Activated CD4-positive, alpha-beta T cell treated with anti-CD3 and anti-CD28 coated beads, Interleukin-2, amount 50 U/mL, for 1 hour (primary cell): ENCODE results near the gene SLC2A4.
"Not testable (repeated sequence)": the region's sequence is repeated elsewhere in the genome, so short reads cannot be mapped to it uniquely, and the experiment has no call there.

Experiments used
- DNase-seq: peaks from one replicate; pipeline ENCODE4 v3.0.0-alpha.2; 2020

The SLC2A4 gene

DNA sequence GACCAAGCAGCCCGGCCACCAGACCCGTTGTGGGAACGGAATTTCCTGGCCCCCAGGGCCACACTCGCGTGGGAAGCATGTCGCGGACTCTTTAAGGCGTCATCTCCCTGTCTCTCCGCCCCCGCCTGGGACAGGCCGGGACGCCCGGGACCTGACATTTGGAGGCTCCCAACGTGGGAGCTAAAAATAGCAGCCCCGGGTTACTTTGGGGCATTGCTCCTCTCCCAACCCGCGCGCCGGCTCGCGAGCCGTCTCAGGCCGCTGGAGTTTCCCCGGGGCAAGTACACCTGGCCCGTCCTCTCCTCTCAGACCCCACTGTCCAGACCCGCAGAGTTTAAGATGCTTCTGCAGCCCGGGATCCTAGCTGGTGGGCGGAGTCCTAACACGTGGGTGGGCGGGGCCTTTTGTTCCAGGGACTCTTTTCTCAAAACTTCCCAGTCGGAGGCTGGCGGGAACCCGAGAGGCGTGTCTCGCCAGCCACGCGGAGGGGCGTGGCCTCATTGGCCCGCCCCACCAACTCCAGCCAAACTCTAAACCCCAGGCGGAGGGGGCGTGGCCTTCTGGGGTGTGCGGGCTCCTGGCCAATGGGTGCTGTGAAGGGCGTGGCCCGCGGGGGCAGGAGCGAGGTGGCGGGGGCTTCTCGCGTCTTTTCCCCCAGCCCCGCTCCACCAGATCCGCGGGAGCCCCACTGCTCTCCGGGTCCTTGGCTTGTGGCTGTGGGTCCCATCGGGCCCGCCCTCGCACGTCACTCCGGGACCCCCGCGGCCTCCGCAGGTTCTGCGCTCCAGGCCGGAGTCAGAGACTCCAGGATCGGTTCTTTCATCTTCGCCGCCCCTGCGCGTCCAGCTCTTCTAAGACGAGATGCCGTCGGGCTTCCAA is at the start of gene SLC2A4:
TSS of gene SLC2A4 (plus strand) at position 645 of the 879 bp plus-strand sequence. CDS start at position 862, 217 bp downstream.
- peak; percentile 80 for DNase-seq

DNA sequence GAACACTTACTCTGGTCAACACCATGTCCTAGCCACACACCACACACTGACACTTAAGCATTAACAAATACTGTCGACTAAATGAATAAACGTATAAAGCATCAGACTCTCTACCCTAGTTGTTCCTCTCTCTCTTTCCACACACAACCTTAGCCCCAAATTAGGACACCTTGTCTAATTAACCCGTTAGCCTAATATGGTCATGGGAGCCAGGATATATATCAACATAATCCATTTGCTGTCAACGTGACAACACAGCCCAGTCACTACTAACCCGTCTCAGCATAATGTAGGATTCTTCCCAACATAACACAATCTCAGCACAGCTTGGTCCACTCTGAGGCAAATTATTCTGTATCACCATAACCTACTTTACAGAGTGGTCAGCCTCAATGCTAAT is 49.4 kb upstream of the SLC2A4 start:
- DNase-seq = no peak

DNA sequence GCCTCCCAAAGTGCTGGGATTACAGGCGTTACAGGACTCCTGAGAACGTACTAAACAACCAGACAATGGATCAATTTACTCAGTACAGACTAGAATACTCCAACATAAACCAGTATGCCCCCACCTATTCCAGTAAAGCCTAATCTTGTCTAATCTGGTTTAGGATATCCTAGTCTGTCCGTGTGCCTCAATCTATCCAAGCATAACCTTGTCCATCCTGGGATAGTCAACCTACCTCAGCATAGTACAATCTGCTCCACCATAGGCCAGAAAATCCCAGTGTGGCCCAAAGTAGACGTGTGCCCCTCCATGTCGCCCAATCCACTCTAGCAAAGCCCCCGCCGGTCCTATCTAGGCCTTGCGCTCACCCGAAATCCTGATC is 47.8 kb upstream of the SLC2A4 start:
- no peak for DNase-seq

DNA sequence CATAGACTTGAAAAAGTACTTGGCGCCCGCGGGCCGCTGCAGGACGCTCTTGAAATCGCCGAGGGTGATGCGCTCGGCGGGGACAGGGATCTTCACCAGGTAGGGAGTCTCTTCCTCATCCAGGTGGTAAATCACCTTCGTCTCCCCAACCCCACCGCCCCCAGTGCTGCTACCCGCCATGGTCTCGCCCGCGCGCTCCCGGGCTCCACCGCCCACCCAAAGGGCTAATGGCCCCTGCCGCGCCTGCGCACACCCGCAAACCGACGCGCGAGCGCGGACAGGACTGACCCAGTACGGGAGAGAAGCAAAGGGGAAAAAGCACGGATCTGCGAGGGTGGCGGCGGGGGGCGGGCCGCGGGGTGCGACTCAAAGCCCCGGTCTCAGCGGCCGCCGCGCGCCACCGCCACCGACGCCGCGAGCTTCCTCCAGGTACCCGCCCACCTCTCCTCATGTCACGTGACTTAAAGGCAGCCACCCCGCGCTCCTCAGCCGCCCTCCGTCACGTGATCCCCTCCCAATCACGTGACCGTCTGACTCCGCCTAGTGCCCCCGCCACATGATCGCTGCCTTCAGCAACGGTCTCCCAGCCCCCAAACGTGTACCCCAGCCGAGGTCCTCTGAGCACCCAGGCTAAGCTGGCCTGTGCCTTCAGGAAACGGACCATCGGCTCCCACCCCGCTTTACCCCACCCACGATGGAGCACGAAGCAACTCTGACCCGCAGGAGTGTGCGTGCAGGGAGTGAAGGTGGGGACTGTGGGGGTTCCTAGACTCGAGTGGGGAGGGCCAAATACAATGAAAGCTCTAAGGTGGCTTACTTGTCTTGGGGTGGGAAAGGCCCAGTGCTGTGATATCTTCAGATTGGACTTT is 47.2 kb upstream of the SLC2A4 start, which contains the start of gene DVL2:
TSS of gene DVL2 (minus strand) at position 435 of the 869 bp plus-strand sequence. CDS start at position 180, 255 bp downstream.
- DNase-seq = peak; percentile 92

DNA sequence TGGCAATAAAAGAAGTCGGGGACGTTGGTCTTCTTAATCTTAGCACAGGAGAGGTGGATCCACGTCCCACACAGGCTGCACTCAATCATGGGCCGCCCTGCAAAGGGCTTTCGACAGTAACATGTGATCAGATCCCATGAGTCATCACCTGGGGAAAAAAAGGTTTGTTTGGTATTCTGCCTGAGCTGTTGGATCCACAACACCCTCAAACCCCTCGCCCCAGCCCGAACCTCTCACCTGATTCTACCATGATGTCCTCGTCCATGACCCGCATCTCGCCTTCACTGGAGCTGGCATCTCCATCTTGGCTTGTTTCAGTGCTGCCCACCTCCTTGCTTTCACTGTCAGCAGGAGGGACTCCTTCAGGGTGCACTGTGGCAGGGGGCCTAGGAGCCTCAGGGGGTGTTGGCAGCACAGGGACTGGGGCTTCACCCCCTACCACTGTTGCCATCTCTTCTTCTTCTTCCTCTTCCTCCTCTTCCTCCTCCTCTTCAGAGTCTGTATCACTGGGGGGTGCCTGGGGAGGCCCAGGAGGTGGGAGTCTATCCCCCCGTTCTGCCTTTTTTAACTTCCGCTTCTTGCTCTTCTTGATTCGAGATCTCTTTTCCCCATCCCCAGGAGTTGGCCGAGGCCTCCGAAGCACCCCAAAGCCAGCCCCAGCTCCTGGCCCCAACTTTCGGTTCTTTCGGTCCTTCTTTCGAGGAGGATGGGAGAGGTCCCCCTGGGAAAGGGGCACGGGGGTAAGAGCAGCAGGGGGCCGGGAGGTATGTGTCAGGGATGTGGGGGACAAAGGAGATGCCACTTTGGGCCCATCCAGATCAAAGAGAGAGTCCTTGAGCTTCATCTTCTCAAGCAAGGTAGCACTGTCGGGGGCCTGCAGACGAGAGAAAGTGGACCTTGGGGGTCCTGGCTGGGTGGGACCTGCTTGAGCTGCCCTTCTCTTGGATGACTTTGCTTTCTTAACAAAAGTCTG is 45.5 kb upstream of the SLC2A4 start:
- DNase-seq = no peak

DNA sequence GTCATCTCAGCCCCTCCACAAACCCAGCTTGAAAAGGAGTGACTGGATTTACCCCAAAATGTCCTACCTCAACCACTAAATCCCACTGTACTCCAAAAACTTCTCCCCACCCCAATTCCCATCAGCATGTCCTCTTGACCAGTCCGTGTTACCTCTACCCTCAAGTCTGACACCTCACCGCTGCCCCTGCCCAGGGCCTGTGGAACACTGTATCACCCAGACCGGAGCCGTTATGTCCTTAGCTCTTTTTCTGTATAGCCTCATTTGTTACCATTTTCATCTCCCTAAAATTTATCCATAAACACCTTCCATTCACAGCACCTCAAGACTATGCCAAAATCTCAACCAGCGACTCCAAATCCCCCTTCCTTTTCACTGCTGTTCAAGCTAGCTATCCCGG is 44.7 kb upstream of the SLC2A4 start:
- no peak for DNase-seq

DNA sequence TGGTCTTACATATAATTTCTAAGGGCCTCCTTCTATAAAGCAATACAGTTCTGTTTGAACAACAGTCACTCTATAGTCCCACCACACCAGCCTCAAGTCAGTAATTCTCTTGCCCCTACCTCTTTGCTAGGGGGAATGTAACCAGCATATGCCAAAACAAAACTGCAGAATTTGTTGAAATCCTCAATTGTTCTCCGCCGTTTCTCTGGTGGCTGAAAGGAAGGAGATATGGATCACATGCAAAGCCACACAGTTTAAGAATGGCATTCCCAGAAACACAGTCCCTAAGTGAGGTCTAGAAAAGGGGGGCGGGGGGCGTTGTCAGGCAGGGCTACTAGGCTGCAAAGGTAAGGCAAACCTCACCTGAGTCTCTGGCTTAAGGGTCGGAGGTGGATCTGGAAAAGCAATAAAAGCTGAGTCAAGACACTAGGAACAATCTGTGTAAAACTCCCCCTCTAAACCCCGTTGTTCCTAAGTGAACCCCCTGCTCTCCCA is 44.2 kb upstream of the SLC2A4 start:
- DNase-seq = no peak

DNA sequence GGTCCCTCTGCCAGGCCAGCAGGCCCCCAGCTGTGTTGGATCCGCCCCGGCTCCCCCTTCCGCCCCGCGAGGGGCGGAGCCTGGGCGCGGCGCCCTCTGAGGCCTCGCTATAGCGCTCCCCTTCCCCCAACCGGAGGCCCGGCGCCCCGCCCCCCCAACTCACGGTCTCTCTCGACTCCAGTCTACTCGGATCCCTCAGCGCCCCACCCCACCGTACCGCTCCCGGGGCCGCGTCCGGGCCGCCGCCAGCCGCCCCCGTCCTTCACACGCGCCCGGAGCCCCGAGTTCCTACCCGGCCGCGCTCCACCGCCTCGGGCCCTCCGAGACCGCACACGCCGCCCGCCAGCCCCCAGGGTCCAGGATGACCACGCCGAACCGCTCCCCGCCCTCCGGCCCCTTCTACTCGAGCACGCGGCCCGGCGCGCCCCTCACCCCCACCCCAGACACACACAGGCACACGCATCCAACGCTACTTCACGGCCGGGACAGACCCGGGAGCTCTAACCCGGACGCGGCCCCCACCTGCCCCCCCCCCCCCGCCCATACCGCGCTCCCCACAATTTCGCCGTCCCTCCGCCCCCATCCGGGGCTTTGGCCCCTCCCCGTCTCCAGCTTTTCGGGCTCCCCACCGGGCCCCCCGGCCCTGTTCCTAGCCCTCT is 43.6 kb upstream of the SLC2A4 start:
- DNase-seq = peak; percentile 79

DNA sequence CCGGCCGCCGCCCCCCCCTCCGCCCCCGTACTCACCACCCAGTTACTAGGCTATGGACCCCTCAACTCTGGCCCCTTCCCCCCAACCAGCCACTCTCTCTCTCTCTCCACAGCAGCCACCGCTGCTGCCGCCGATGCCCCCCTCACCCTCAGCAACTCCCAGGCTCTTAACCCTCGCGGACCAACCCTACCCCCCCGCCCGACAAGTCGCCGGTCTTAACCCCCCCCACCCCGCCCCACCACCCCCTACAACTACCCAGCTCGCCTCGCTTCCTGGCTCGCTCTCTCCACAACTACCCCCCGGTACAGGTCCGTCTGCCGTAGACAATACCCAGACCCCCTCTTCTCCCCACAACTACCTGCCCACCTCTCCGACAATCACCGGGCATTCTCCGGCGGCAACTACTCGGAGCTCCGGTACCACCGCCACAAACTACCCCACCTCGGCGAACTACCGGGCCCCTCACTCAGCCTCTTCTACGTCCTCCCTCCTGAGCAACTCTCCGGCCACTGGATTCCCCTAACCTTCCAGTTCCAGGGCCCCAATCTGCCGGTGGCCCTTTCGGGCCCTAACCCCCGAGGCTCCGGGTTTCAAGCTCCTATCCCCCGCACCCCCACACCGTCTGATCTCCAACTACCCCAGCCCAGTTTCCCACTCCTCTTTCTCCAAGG is 43.0 kb upstream of the SLC2A4 start:
- no peak for DNase-seq

DNA sequence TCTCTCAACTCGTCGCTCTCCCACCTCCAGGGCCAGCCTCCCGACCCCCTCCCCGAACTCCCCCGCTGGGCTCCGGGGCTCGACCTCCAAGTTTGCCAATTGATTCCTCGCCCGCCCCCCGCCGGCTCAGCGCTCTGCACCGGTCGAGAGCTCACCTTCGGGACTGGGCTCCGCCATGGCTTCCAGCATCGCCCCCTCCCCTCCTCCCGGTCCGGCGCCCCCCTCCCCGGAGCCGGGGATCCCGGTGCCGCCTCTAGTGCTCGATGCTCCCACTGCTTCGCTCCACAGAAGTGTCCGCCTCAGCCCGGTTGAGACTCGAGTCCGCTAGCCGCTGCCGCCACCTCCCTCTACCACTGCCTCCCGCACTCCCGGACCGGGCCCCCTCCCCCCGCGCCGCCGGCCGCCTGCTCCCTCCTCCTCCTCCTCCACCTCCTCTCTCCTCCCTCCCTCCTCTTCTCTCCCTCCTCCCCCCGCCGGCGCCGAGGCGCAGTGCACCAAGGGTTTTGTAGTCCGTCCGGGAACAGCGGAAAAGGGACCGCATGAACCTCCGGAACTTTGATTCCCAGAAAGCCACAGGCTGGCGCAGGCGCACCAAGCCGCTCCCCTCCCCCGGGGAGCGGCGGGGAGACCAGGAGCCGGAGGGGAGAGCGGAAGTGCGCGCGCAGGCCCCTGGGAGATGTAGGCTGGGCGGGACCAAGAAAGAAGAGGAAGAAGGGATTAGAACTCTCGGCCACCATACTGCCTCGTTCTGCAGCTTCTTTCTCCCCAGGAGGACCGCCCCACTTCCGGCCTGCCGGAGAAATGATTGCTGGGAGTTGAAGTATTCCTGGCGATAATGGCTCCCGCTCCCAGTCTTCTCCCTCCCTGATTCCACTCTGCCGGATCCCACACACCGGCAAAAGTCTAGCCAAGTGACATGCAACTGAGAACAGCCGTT is 42.2 kb upstream of the SLC2A4 start, which contains the start of gene PHF23:
TSS of gene PHF23 (minus strand) at position 367 of the 937 bp plus-strand sequence. CDS start at position 189, 178 bp downstream.
- peak; percentile 96 for DNase-seq

DNA sequence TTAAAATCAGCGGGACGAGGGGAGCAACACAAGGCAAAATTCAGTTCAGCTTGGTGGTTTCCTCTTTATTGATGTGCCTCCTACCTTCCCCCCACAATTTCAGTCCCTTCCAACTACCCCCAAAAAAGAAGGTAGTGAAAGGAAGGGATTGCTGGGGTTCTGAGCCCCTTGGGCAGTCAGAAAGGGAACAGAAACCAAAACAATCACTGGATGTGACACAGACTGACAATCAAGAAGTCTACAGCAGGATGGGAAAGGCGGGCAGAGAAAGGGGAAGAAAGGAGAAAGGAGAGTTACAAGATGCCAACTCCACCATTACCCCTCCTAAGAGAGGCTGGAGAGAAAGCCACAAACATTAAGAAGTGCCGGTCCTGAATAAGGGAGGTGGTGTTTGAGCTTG is 41.1 kb upstream of the SLC2A4 start:
- DNase-seq = no peak

DNA sequence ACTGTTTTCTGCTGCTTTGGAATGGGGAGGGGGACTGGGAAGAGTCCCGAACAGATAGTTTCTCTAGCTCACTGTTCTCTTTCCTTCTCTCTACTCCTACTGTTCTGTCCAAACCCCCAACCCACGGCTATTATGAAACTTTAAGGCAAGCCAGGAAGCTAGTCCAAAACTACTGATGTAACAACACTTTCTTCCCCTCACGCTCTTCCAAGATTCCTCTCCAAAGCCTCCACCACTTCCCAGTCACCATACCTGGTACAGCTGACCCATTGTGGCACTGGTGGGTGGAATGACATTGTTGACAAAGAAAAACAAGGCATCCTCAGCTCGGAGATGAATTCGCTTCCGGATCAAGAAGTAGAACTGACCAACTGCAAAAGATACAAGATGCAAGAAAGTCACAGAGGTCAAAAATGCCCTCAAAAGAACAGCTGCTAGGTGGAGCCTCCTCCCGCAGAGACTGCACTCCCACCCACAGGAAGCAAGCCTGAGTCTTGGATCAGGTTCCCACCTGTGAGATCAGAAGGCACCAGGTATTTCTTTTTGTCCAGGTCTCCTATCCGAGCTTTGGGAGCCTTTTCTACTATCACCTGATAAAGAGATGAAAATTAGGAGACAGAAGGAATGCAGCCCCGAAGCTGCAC is 40.3 kb upstream of the SLC2A4 start:
- no peak for DNase-seq

DNA sequence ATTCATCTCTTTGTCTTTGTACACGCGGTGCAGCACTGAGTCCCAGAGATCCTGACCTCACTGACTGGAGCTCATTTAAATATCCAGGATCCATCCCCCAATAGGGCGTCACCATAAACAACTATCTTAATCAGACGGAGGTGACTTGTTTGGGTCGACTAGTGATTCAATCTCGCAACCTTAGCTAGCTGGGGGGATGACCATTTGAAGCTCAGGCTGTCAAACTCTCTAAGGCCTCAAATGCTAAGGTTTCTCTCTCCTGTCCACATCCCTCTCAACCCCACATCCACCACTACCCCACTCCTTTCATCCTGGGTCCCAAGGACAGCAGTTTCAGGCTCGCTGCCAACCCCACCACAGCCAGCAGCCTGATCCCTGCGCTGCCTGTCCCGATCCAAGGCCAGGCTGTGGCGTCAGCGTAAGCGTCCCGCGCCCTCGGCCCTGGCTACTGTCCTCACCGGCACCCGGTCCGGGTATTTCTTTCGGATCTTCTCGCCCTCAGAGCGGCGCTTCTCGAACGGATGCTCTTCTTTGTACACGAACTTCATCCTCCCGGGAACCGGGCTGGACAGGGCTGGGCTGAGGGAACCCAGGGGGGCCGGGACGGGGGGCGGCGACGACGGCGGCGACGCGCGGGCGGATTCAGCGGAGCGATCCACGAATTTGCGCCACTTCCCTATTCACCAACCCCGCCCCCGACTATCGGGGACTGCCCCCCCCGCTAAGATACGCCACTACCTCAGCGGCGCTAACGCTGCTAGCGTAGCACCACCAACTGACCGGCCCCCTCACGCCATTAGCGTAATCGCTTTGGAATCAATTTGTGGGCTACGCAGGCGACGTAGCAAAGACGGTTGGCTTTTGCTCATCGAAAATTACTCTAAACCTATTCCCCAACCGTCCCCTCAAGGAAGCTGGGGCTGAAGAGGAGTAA is 39.5 kb upstream of the SLC2A4 start, which contains the start of gene GABARAP:
TSS of gene GABARAP (minus strand) at position 667 of the 934 bp plus-strand sequence. CDS start at position 548, 119 bp downstream.
- DNase-seq = peak; percentile 93

DNA sequence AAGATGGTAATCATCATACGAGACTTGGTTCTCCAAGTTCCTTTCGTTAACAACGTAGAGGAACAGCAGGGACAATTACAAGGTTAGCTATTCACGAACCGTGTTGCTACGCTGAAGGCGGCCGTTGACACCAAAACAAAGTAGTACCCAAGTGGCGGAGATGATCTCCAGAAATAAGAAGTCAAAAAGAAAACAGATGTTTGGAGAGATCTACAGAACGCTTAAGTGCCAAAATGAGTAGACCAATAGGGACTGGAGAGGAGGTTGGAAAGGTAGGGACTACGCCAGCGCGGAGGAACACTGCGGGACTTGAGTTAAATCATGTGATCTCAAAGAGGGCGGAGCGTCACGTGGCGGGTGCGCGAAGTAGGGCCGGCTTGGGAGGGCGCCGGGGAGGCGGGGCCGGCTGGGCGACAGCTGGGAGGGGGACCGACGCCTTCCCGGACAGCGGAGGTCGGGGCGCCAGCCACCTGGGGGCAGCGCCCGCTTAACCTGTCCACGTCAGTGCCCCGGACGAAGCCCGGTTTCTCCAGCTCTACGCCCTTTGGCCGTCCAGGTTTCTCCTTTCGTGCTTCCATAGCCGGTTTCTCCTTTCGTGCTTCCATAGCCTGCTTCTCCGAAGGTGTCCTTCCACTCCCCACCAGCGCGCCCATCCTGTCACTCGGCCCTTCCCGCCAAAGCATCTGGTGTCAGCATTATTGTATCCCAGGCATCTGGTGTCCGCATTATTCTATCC is 38.6 kb upstream of the SLC2A4 start:
- peak; percentile 93 for DNase-seq

DNA sequence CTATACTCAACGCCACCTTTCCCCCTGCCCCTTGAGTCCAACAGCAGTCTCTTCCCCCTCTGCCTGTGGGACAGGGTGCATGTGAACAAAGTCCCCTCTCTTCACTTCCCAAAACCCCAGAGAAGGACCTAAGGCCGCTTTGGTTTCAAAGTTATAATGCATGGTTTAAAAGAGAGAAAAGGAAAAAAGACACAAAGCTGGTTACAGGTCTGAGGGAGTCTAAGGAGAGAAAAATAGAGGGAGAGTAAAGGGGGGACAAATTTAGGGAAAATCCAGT is 38.1 kb upstream of the SLC2A4 start:
- no peak for DNase-seq

DNA sequence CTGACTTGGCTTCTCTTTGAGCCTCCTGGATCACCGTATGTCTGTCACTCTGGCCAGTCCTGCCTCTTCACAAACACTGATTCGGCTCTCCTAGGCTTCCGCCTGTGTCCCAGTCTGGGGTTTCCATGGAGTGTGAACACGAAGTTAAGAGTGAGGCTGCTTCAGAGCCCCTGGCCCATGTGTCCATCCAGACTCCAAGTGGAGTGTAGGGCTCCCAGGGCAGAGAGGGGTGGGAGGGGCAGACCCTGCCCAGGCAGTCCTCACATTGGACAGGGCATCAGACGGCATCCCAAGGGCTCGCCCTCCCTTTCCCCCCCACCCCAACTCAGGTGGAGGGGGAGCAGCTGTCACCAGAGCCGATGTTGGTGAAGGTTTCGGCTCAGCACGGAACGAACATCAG is 37.7 kb upstream of the SLC2A4 start:
- DNase-seq = not testable (repeated sequence)

DNA sequence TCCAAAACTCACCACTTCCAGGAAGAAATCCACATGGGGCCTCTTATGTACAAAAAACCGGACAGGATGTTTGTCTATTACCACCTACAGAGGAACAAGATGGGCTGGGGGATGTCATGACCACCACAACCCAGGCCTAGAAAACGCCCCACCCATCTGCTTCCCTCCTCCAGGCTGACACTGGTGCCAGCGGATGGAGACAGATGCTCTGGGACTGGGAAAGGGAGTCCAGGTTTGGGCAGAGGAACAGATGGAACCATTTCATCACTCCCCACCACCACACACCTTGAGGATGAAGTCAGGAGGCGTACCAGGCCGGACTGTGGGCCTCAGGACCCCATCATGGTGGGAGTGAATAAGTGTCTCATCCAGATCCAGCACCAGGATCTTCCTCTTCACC is 34.7 kb upstream of the SLC2A4 start:
- DNase-seq = no peak
